ENCODE results near the gene OR4L1. TPM values are rescaled to one million over a fixed set of nuclear protein-coding genes. Genes with fewer than 3 reads are reported as not detected.

The OR4L1 gene
- total RNA-seq, 1 donor from 2014 or later, result not detected

Other genes starting within 250 kb of the OR4L1 start
- gene OR4K2, start 184.9 kb upstream of the OR4L1 start, total RNA-seq, result not detected
- gene OR4K5, start 139.4 kb upstream of the OR4L1 start, total RNA-seq, result not detected
- gene OR4K1, start 129.1 kb upstream of the OR4L1 start, total RNA-seq, result not detected
- not detected for gene OR4K15, start 84.5 kb upstream of the OR4L1 start, total RNA-seq
- not detected for gene OR4Q2, start 57.9 kb upstream of the OR4L1 start, total RNA-seq
- not detected for gene OR4K14, start 40.7 kb upstream of the OR4L1 start, total RNA-seq
- not detected for gene OR4K13, start 24.0 kb upstream of the OR4L1 start, total RNA-seq
- not detected for gene OR4K17, start 50.7 kb downstream of the OR4L1 start, total RNA-seq
- not detected for gene OR4N5, start 78.8 kb downstream of the OR4L1 start, total RNA-seq
- not detected for gene OR11G2, start 130.9 kb downstream of the OR4L1 start, total RNA-seq
- not detected for gene OR11H6, start 163.7 kb downstream of the OR4L1 start, total RNA-seq
- gene OR11H7, start 168.9 kb downstream of the OR4L1 start, total RNA-seq, result not detected
- gene OR11H4, start 179.2 kb downstream of the OR4L1 start, total RNA-seq, result not detected
- gene TTC5, start 245.9 kb downstream of the OR4L1 start, total RNA-seq, result 19.3 TPM

Data from lower lobe of right lung (tissue), 1 donor.